Mucosa of rectum (tissue), 2 donors: ENCODE data around the gene SMIM12.
A peak's percentile ranks its signal among the peaks of the same experiment; 100 is the strongest.

ENCODE experiments used
- H3K27ac ChIP-seq, 2 donors: one replicate each; pipeline ENCODE4 v1.7.0; 2013; ENCODE audit warnings: inconsistent platforms in 2 of 2, low read depth in 2 of 2, low read length in 2 of 2
- H3K27me3 ChIP-seq, 2 donors: one replicate each; pipeline ENCODE4 v1.7.0; 2013; ENCODE audit warnings: low read length in 2 of 2; ENCODE audit not compliant: control insufficient read depth in 2 of 2, insufficient read depth in 2 of 2
- H3K36me3 ChIP-seq, 2 donors: one replicate each; pipeline ENCODE4 v1.7.0; 2013; ENCODE audit warnings: low read length in 2 of 2; ENCODE audit not compliant: control insufficient read depth in 2 of 2, insufficient read depth in 2 of 2
- H3K4me1 ChIP-seq, 2 donors: one replicate each; pipeline ENCODE4 v1.7.0; 2013; ENCODE audit warnings: low read length in 2 of 2, mild to moderate bottlenecking in 1 of 2; ENCODE audit not compliant: control insufficient read depth in 2 of 2, insufficient read depth in 2 of 2
- H3K4me3 ChIP-seq, 2 donors: one replicate each; pipeline ENCODE4 v1.7.0; 2013; ENCODE audit warnings: low read length in 2 of 2
- H3K9ac ChIP-seq, 2 donors: one replicate each; pipeline ENCODE4 v1.7.0; 2013; ENCODE audit warnings: low read length in 2 of 2, low read depth in 1 of 2, mild to moderate bottlenecking in 1 of 2
- H3K9me3 ChIP-seq, 2 donors: one replicate each; pipeline ENCODE4 v1.7.0; 2013; ENCODE audit warnings: low read length in 2 of 2; ENCODE audit not compliant: control insufficient read depth in 2 of 2
- donor health status: healthy.
- donor health status: Normal muscosa, but diverticular disease.

Gene SMIM12

GRCh38 chr1:34859446-34860200 is at the start of gene SMIM12:
SMIM12 (minus strand) TSS chr1:34859749; CDS start chr1:34855977, 3,772 bp downstream.
- Histone ChIP-seq H3K4me1 (peaks cover 24 to 28% of the 10 kb centered on the region in 2 donors), H3K4me3 (peak within 1 kb of the TSS; percentile 98 to 100), H3K27me3 (no peaks in the 10 kb centered on the region), H3K9me3 (no peaks in the 10 kb centered on the region), H3K9ac (peak within 1 kb of the TSS; percentile 94 to 99), H3K27ac (peak within 1 kb of the TSS; percentile 89 to 90), H3K36me3 (peaks cover 10 to 12% of the 10 kb centered on the region in 2 donors)

- Histone ChIP-seq H3K9ac (no peak overlapping the region), H3K27me3 (no peaks in the 10 kb centered on the region), H3K9me3 (no peaks in the 10 kb centered on the region), H3K4me3 (no peak overlapping the region), H3K4me1 (no peaks in the 10 kb centered on the region), H3K27ac (no peak overlapping the region), H3K36me3 (no peaks in the 10 kb centered on the region)
These were observed 48.8 kb upstream of the SMIM12 start for GRCh38 chr1:34908369-34908768.

GRCh38 chr1:34907487-34908090 is 48.0 kb upstream of the SMIM12 start:
- Histone ChIP-seq H3K36me3 (no peaks in the 10 kb centered on the region), H3K9me3 (no peaks in the 10 kb centered on the region), H3K27me3 (no peaks in the 10 kb centered on the region), H3K9ac (no peak overlapping the region), H3K4me1 (no peaks in the 10 kb centered on the region), H3K4me3 (no peak overlapping the region), H3K27ac (no peak overlapping the region)

- Histone ChIP-seq H3K27ac (no peak overlapping the region), H3K9ac (no peak overlapping the region), H3K36me3 (no peaks in the 10 kb centered on the region), H3K4me3 (no peak overlapping the region), H3K27me3 (no peaks in the 10 kb centered on the region), H3K4me1 (no peaks in the 10 kb centered on the region), H3K9me3 (no peaks in the 10 kb centered on the region)
These were observed 47.2 kb upstream of the SMIM12 start for GRCh38 chr1:34906756-34907155.

GRCh38 chr1:34906222-34906621 is 46.7 kb upstream of the SMIM12 start:
- no peak overlapping the region for H3K27ac ChIP-seq
- no peaks in the 10 kb centered on the region for H3K4me1 ChIP-seq
- H3K27me3 ChIP-seq, result no peaks in the 10 kb centered on the region
- no peak overlapping the region for H3K9ac ChIP-seq
- H3K4me3 ChIP-seq, result no peak overlapping the region
- H3K9me3 ChIP-seq, result no peaks in the 10 kb centered on the region
- H3K36me3 ChIP-seq, result no peaks in the 10 kb centered on the region

GRCh38 chr1:34905098-34905459 is 45.5 kb upstream of the SMIM12 start:
- Histone ChIP-seq H3K27ac (no peak overlapping the region), H3K9ac (no peak overlapping the region), H3K9me3 (no peaks in the 10 kb centered on the region), H3K4me1 (no peaks in the 10 kb centered on the region), H3K4me3 (no peak overlapping the region), H3K36me3 (no peaks in the 10 kb centered on the region), H3K27me3 (peaks cover 0 to 3% of the 10 kb centered on the region in 2 donors)

GRCh38 chr1:34904236-34905097 is 44.9 kb upstream of the SMIM12 start:
- H3K27me3 ChIP-seq, result peaks cover 0 to 3% of the 10 kb centered on the region in 2 donors
- no peaks in the 10 kb centered on the region for H3K36me3 ChIP-seq
- H3K27ac ChIP-seq, result no peak overlapping the region
- no peak overlapping the region for H3K4me3 ChIP-seq
- H3K9me3 ChIP-seq, result no peaks in the 10 kb centered on the region
- no peaks in the 10 kb centered on the region for H3K4me1 ChIP-seq
- no peak overlapping the region for H3K9ac ChIP-seq

GRCh38 chr1:34901919-34902318 is 42.4 kb upstream of the SMIM12 start:
- no peaks in the 10 kb centered on the region for H3K36me3 ChIP-seq
- no peaks in the 10 kb centered on the region for H3K9me3 ChIP-seq
- H3K27ac ChIP-seq, result no peak overlapping the region
- peaks cover 0 to 3% of the 10 kb centered on the region in 2 donors for H3K27me3 ChIP-seq
- H3K4me3 ChIP-seq, result no peak overlapping the region
- H3K9ac ChIP-seq, result no peak overlapping the region
- H3K4me1 ChIP-seq, result peaks cover 0 to 3% of the 10 kb centered on the region in 2 donors

- no peaks in the 10 kb centered on the region for H3K36me3 ChIP-seq
- H3K27ac ChIP-seq, result no peak overlapping the region
- H3K9ac ChIP-seq, result no peak overlapping the region
- peaks cover 0 to 3% of the 10 kb centered on the region in 2 donors for H3K27me3 ChIP-seq
- no peak overlapping the region for H3K4me3 ChIP-seq
- H3K4me1 ChIP-seq, result peaks cover 0 to 3% of the 10 kb centered on the region in 2 donors
- H3K9me3 ChIP-seq, result no peaks in the 10 kb centered on the region
These were observed 41.4 kb upstream of the SMIM12 start for GRCh38 chr1:34900775-34901502.
